K562 (cell line): Measurements from ENCODE around the gene PSMD13. TPM values are rescaled to one million over a fixed set of nuclear protein-coding genes. Genes with fewer than 3 reads are reported as not detected.
A peak's percentile ranks its signal among the peaks of the same experiment; 100 is the strongest.

Source experiments
- ATAC-seq: fragments of 200-7000 bp; cut with Tn5 transposase; 3 replicates; pipeline ENCODE4 v1.9.1; 2020; ENCODE audit warnings: moderate library complexity
- BruUV-seq: library from RNA; stranded (reverse); fragments of 400-500 nt; replicated peaks from 2 replicates; lab custom pipeline; 2021; lab: Mats Ljungman, UMichigan
- CTCF ChIA-PET: fragments of 300-600 bp; formaldehyde crosslinking; extraction: SDS; loops from one replicate; lab custom pipeline; 2021; ENCODE audit warnings: low intra/inter-chr PET ratio; lab: Yijun Ruan, JAX
- POLR2A ChIA-PET: fragments of 300-600, 350-650 bp; sonication (Branson Sonifier 250); formaldehyde crosslinking; extraction: SDS; loops from one replicate; lab custom pipeline; 2021; ENCODE audit warnings: antibody characterized with exemption, inconsistent platforms; lab: Yijun Ruan, JAX
- DNase-seq, 4 experiments: peaks; one replicate each; pipeline versions ENCODE4 v3.0.0 to v3.0.0-alpha.2; 2011 to 2018; ENCODE audit warnings: low spot score in 3 of 4, mixed read lengths in 3 of 4; ENCODE audit errors: extremely low read depth in 1 of 4
- FAIRE-seq: peaks from 2 replicates; lab custom pipeline; 2011; peaks lifted over from hg19 to GRCh38; lab: Jason Lieb, UNC
- H2AFZ ChIP-seq: 2 replicates; pipeline ENCODE4 v1.6.0; 2011; ENCODE audit warnings: low read depth, low read length, control low read depth, inconsistent platforms
- H3K27ac ChIP-seq: fragments of 200-600 bp; 3 replicates; pipeline ENCODE4 v1.8.0; 2011; ENCODE audit warnings: low read depth, mild to moderate bottlenecking, control low read depth, inconsistent platforms, low read length, moderate library complexity, mixed read lengths; ENCODE audit errors: extremely low read depth
- H3K27me3 ChIP-seq, 2 experiments: fragments of 300-600 bp in 1 of 2; 2 replicates in 1 of 2; 3 replicates in 1 of 2; pipeline versions ENCODE4 v1.6.0 to v1.8.0; 2011; ENCODE audit warnings: inconsistent platforms in 2 of 2, low read length in 2 of 2, mild to moderate bottlenecking in 1 of 2, mixed read lengths in 1 of 2, moderate library complexity in 1 of 2; ENCODE audit not compliant: control insufficient read depth in 2 of 2, insufficient read depth in 2 of 2
- H3K36me3 ChIP-seq: fragments of 300-600 bp; 3 replicates; pipeline ENCODE4 v1.8.0; 2011; ENCODE audit warnings: mild to moderate bottlenecking, low read length, inconsistent platforms; ENCODE audit not compliant: control insufficient read depth, insufficient read depth
- H3K4me1 ChIP-seq, 2 experiments: fragments of 200-600 bp in 1 of 2; replicated peaks in 1 of 2; 2 replicates in 1 of 2; 3 replicates in 1 of 2; pipeline versions ENCODE4 v1.5.1 to v1.8.0; 2011; ENCODE audit warnings: inconsistent platforms in 2 of 2, low read length in 2 of 2, mild to moderate bottlenecking in 1 of 2, mixed read lengths in 1 of 2, moderate library complexity in 1 of 2; ENCODE audit not compliant: control insufficient read depth in 2 of 2, insufficient read depth in 2 of 2
- H3K4me2 ChIP-seq: 2 replicates; pipeline ENCODE4 v1.6.1; 2011; ENCODE audit warnings: low read length, control low read depth, inconsistent platforms, mixed read lengths; ENCODE audit not compliant: insufficient read depth
- H3K4me3 ChIP-seq: fragments of 200-600 bp; sonication (generic), shearing (Covaris generic); 2 replicates; pipeline ENCODE4 v1.5.1; 2016; ENCODE audit warnings: control low read depth, inconsistent platforms
- H3K79me2 ChIP-seq: fragments of 200-600 bp; 3 replicates; pipeline ENCODE4 v1.8.0; 2011; ENCODE audit warnings: low read length, inconsistent platforms; ENCODE audit not compliant: control insufficient read depth, insufficient read depth
- H3K9ac ChIP-seq, 2 experiments: 2 replicates each; pipeline versions ENCODE4 v1.6.0 to v1.6.1; 2011; ENCODE audit warnings: low read depth in 2 of 2, low read length in 2 of 2, control low read depth in 1 of 2, inconsistent platforms in 1 of 2, mild to moderate bottlenecking in 1 of 2, mixed read lengths in 1 of 2; ENCODE audit not compliant: insufficient read depth in 1 of 2
- H3K9me1 ChIP-seq: one replicate; pipeline ENCODE4 v1.6.0; 2011; ENCODE audit warnings: inconsistent platforms, mild to moderate bottlenecking, low read length, moderate library complexity; ENCODE audit not compliant: control insufficient read depth, insufficient read depth
- H3K9me3 ChIP-seq: replicated peaks from 2 replicates; pipeline ENCODE4 v1.5.1; 2011; ENCODE audit warnings: low read depth, low read length, inconsistent platforms; ENCODE audit not compliant: control insufficient read depth, insufficient read depth
- H4K20me1 ChIP-seq: replicated peaks from 2 replicates; pipeline ENCODE4 v1.6.1; 2011; ENCODE audit warnings: low read length, inconsistent platforms, mixed read lengths; ENCODE audit not compliant: control insufficient read depth, insufficient read depth
- CBFA2T2 ChIP-seq: fragments of 450-650 bp; conservative IDR thresholded peaks from 2 replicates; pipeline ENCODE4 v1.6.1; 2017; ENCODE audit warnings: mild to moderate bottlenecking
- CSDE1 ChIP-seq, 2 experiments: fragments of 450-650 bp; IDR thresholded peaks; 2 replicates each; pipeline ENCODE4 v1.6.1; 2016; ENCODE audit warnings: mild to moderate bottlenecking in 1 of 2
- CTCF ChIP-seq, 3 experiments: IDR thresholded peaks in 2 of 3; conservative IDR thresholded peaks in 1 of 3; 2 replicates each; pipeline ENCODE4 v1.5.1; 2011 to 2012; ENCODE audit warnings: low read length in 3 of 3, mild to moderate bottlenecking in 3 of 3, control low read depth in 2 of 3, improper control_type of control experiment in 1 of 3, inconsistent platforms in 1 of 3, low read depth in 1 of 3, mixed read lengths in 1 of 3, moderate library complexity in 1 of 3; ENCODE audit not compliant: insufficient read depth in 2 of 3
- DPF2 ChIP-seq: fragments of 450-650 bp; IDR thresholded peaks from 2 replicates; pipeline ENCODE4 v1.6.1; 2016
- EGR1 ChIP-seq: fragments of 450-650 bp; conservative IDR thresholded peaks from 2 replicates; pipeline ENCODE4 v1.6.1; 2017; ENCODE audit warnings: mild to moderate bottlenecking
- FUS ChIP-seq: fragments of 200-400 bp; formaldehyde crosslinking; optimal IDR thresholded peaks from 2 replicates; pipeline ENCODE3; 2017; ENCODE audit warnings: low read depth, low read length
- HMGN3 ChIP-seq: IDR thresholded peaks from 2 replicates; pipeline ENCODE4 v1.6.1; 2011; ENCODE audit warnings: borderline replicate concordance, low read depth, mild to moderate bottlenecking, mixed read lengths, low read length; ENCODE audit not compliant: insufficient read length; ENCODE audit errors: extremely low read depth
- MED1 ChIP-seq: sonication (generic); formaldehyde crosslinking; IDR thresholded peaks from 2 replicates; pipeline ENCODE4 v1.8.1; 2023; ENCODE audit warnings: missing genetic modification reagents, borderline replicate concordance
- RAD21 ChIP-seq, 2 experiments: fragments of 250-450 bp in 1 of 2; fragments of 450-650 bp in 1 of 2; sonication (Bioruptor Pico) in 1 of 2; formaldehyde crosslinking in 1 of 2; IDR thresholded peaks in 1 of 2; conservative IDR thresholded peaks in 1 of 2; 2 replicates each; pipeline versions ENCODE4 v1.4.0 to v1.8.0; 2020 to 2022; ENCODE audit warnings: mild to moderate bottlenecking in 2 of 2, moderate library complexity in 1 of 2
- SLC30A9 ChIP-seq: fragments of 250-450 bp; sonication (Bioruptor Pico); IDR thresholded peaks from 2 replicates; pipeline ENCODE4 v1.8.0; 2022; ENCODE audit warnings: mild to moderate bottlenecking, moderate library complexity
- SNRNP70 ChIP-seq: fragments of 200-400 bp; formaldehyde crosslinking; optimal IDR thresholded peaks from 2 replicates; pipeline ENCODE3; 2017; ENCODE audit warnings: low read depth, low read length
- ZNF263 ChIP-seq: sonication (generic); formaldehyde crosslinking; IDR thresholded peaks from 2 replicates; pipeline ENCODE4 v1.8.0; 2022; ENCODE audit warnings: mild to moderate bottlenecking, missing genetic modification reagents, borderline replicate concordance
- ZNF282 ChIP-seq: sonication (generic); formaldehyde crosslinking; IDR thresholded peaks from 2 replicates; pipeline ENCODE4 v1.8.1; 2023; ENCODE audit warnings: missing genetic modification reagents
- ZNF316 ChIP-seq: fragments of 450-650 bp; IDR thresholded peaks from 2 replicates; pipeline ENCODE4 v1.6.1; 2016
- WGBS: fragments of 100-300 bp; shearing (Covaris generic); methylation state at CpG from one replicate; pipeline ENCODE4 v1.1.6; 2016; ENCODE audit warnings: low coverage, mixed read lengths; ENCODE audit not compliant: insufficient coverage; ENCODE audit errors: missing lambda C conversion rate; 5-methylcytosine and 5-hydroxymethylcytosine counted together
- in situ Hi-C: fragments of 300-500 bp; cut with MboI; formaldehyde crosslinking; loops from 4 replicates; pipeline ENCODE4 v1.15.0; 2018; ENCODE audit warnings: inconsistent platforms, mixed read lengths
- intact Hi-C: fragments of 100-400 bp; cut with micrococcal nuclease; formaldehyde crosslinking; loops from 2 replicates; pipeline ENCODE4 v1.14.2; 2022
- polyA plus RNA-seq, 8 experiments: library from polyadenylated mRNA; depleted of rRNA in 4 of 8; stranded (reverse) in 5 of 8; unstranded in 3 of 8; fragments of >200 nt; fragmentation: Nextera tagmentation in 2 of 8; fragmentation: Illumina TruSeq in 1 of 8; extraction: Ambion mirVana in 2 of 8; extraction: Trizol in 1 of 8; gene quantifications; 2 replicates each; pipeline versions ENCODE4 v1.2.1 to v1.2.3, GENCODE V29; 2011 to 2014; ENCODE audit warnings: inconsistent platforms in 1 of 8, missing spikeins in 1 of 8
- total RNA-seq, 7 experiments: library from RNA; depleted of rRNA in 6 of 7; stranded (reverse); fragments of >200 nt in 6 of 7; fragmentation: Illumina TruSeq in 2 of 7; extraction: Trizol in 2 of 7; gene quantifications; 2 replicates each; pipeline versions ENCODE4 v1.2.1 to v1.2.3, GENCODE V29; 2011 to 2021; ENCODE audit warnings: low replicate concordance in 1 of 7
- TF ChIP-seq, protein P1 (sequence below): fragments of 450-650 bp; IDR thresholded peaks from 2 replicates; pipeline ENCODE4 v1.6.1; 2017; ENCODE audit warnings: antibody characterized with exemption

The PSMD13 gene
- total and polyA plus RNA-seq, 9 of the 15 experiments (the other 6 are each of a cell fraction or from before 2014, with no cell fraction given) = 185 to 383 (median 267) TPM

DNA sequence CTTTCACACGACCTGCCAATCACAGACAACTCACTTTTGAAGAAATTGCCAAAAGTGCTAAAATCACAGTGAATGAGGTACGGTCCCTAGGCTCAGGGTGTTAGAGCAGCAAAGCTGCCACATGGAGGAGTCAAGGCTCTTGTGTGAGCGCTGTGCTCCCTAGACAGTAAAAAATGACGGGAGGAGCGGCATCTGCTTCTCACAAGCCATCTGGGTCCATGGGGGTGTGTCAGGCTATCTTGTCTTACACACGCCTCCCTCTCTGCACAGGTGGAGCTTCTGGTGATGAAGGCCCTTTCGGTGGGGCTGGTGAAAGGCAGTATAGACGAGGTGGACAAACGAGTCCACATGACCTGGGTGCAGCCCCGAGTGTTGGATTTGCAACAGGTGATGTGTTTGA lies 14.8 kb downstream of the PSMD13 start:
- no peaks in the 10 kb centered on the region for H3K9me1 ChIP-seq
- ChIA-PET CTCF (interaction anchor here (0.8 kb wide), 1 partner anchor 105 kb away, joined by 3 read pairs; no protein-coding TSS in a partner anchor), POLR2A (interaction anchor here (1.1 to 2.0 kb wide), 7 partner anchors 13 to 197 kb away, joined by 3 to 9 read pairs (median 7); partner anchors contain the start of genes BET1L, PSMD13 and RIC8A)
- H3K27ac ChIP-seq = no peak overlapping the region
- H3K79me2 ChIP-seq = no peaks in the 10 kb centered on the region
- peaks cover 73% of the 10 kb centered on the region for H3K36me3 ChIP-seq
- no peaks in the 10 kb centered on the region for H3K9me3 ChIP-seq
- H3K4me1 ChIP-seq = peaks cover 0 to 3% of the 10 kb centered on the region in 2 experiments; a peak in 3 of 5 replicates
- no peak overlapping the region for H2AFZ ChIP-seq
- in situ Hi-C loops (loop anchor here (5.0 kb wide), 1 partner anchor 106 kb away; no protein-coding TSS in a partner anchor), intact Hi-C loops (no loop called here)
- no peak for FAIRE-seq
- BruUV-seq = no TSS peak
- H3K4me3 ChIP-seq = no peak overlapping the region
- H3K9ac ChIP-seq = no peak overlapping the region
- H3K4me2 ChIP-seq = no peak overlapping the region
- 75% methylated on average over 10 of the region's 10 CpGs for WGBS
- H4K20me1 ChIP-seq = no peaks in the 10 kb centered on the region
- ATAC-seq = peak; percentile 60
- TF ChIP-seq FUS (no peak), CTCF (IDR thresholded peaks at IDR 0.05 in 2 of 3, conservative IDR thresholded peaks at IDR 0.05 in 1 of 3; ENCODE audit: insufficient read depth in 2 of 3, low read depth in 1 of 3, low read length in 3 of 3) (peak in 2 of 3 experiments; percentile 19 to 27; a peak in 2 of 6 replicates), ZNF316 (no peak), CSDE1 (IDR thresholded peaks at IDR 0.05) (no peak), SNRNP70 (no peak), SLC30A9 (CRISPR knock-in tag) (no peak), CBFA2T2 (no peak), ZNF263 (CRISPR knock-in tag) (peak; percentile 63; the same call in 1 of the 2 replicates), RAD21 (CRISPR knock-in tag; conservative IDR thresholded peaks at IDR 0.05 in 1 of 2, IDR thresholded peaks at IDR 0.05 in 1 of 2) (0 out of 4 replicates have a peak, but pooled peaks of 1 of the 2 experiments have one; percentile 10), EGR1 (no peak), DPF2 (no peak), MED1 (CRISPR knock-in tag) (no peak), ZNF282 (CRISPR knock-in tag) (no peak), HMGN3 (no peak)
- TF ChIP-seq, protein P1, sequence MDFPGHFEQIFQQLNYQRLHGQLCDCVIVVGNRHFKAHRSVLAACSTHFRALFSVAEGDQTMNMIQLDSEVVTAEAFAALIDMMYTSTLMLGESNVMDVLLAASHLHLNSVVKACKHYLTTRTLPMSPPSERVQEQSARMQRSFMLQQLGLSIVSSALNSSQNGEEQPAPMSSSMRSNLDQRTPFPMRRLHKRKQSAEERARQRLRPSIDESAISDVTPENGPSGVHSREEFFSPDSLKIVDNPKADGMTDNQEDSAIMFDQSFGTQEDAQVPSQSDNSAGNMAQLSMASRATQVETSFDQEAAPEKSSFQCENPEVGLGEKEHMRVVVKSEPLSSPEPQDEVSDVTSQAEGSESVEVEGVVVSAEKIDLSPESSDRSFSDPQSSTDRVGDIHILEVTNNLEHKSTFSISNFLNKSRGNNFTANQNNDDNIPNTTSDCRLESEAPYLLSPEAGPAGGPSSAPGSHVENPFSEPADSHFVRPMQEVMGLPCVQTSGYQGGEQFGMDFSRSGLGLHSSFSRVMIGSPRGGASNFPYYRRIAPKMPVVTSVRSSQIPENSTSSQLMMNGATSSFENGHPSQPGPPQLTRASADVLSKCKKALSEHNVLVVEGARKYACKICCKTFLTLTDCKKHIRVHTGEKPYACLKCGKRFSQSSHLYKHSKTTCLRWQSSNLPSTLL = no peak
- no peaks in the 10 kb centered on the region for H3K27me3 ChIP-seq
- DNase-seq = peak in 3 of 4 experiments; percentile 27 to 66 (median 53)
